Measurements from ENCODE around the gene ADCY4.

The ADCY4 gene

DNA sequence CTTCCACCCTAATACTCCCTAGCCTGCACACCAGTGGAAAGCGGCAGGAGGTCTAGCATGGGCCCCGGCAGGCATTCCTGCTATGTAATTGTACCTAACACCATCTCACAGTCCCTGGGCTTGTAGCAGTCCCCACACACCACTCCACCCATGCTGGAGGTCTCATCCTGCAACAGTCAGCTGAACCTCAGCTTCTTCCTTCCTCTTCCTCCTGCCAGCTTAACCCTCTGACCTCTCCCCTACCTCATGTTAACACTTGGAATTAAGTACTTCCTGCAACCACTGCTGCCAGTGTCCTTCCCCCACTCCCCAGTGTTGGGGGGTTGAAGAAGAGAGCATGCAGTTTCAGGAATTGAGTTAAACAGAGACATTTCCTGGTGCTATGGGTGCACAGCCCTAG, 7.6 kb downstream of the ADCY4 start:
- Histone ChIP-seq H3F3A (ENCODE audit: insufficient read depth) (no peaks in the 10 kb centered on the region), H3K9me3 (ENCODE audit: insufficient read depth, low read length) (no peaks in the 10 kb centered on the region), H4K20me1 (ENCODE audit: low read depth, low read length) (no peaks in the 10 kb centered on the region), H3K4me2 (ENCODE audit: low read depth, low read length, poor library complexity, severe bottlenecking) (no peak overlapping the region), H3K27ac (ENCODE audit: low read depth, low read length) (no peak overlapping the region), H3K36me3 (ENCODE audit: low read length) (no peaks in the 10 kb centered on the region), H2AFZ (ENCODE audit: low read depth, low read length, severe bottlenecking) (no peak overlapping the region), H3K4me3 (ENCODE audit: insufficient read depth, low read length, poor library complexity, severe bottlenecking) (no peak overlapping the region), H3K9me2 (replicated peaks; ENCODE audit: insufficient read depth, low read length) (no peaks in the 10 kb centered on the region), H3K9ac (ENCODE audit: low read length) (no peak overlapping the region), H3K27me3 (ENCODE audit: low read length) (no peaks in the 10 kb centered on the region), H3K79me2 (ENCODE audit: insufficient read depth, low read length) (no peaks in the 10 kb centered on the region)
- no peak for TF ChIP-seq EZH2phosphoT487 (conservative IDR thresholded peaks at IDR 0.05; ENCODE audit: low read length)
- TF ChIP-seq, protein P1, sequence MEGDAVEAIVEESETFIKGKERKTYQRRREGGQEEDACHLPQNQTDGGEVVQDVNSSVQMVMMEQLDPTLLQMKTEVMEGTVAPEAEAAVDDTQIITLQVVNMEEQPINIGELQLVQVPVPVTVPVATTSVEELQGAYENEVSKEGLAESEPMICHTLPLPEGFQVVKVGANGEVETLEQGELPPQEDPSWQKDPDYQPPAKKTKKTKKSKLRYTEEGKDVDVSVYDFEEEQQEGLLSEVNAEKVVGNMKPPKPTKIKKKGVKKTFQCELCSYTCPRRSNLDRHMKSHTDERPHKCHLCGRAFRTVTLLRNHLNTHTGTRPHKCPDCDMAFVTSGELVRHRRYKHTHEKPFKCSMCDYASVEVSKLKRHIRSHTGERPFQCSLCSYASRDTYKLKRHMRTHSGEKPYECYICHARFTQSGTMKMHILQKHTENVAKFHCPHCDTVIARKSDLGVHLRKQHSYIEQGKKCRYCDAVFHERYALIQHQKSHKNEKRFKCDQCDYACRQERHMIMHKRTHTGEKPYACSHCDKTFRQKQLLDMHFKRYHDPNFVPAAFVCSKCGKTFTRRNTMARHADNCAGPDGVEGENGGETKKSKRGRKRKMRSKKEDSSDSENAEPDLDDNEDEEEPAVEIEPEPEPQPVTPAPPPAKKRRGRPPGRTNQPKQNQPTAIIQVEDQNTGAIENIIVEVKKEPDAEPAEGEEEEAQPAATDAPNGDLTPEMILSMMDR (IDR thresholded peaks at IDR 0.05; ENCODE audit: insufficient read depth, low read length, poor library complexity, severe bottlenecking): no peak

DNA sequence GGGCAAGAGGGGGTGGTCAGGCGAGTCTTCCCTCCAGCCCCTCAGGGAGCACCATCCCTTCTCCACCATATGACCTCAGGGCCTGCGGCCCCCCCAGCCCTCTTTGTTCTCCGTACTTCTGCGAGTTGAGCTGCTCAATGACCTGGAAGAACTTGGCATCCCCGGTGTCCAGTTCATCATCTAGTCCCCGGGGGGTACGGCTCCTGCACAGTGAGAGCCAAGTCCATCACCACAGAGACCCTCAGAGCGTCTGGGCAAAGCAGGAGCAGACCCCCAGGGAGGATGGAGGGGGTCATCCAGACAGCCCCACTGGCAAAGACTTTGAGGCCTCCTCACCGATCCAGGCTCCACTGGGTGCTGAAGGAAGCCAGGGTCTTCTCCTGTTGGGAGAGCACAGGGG, 8.9 kb downstream of the ADCY4 start:
- no peak for TF ChIP-seq EZH2phosphoT487 (conservative IDR thresholded peaks at IDR 0.05; ENCODE audit: low read length)
- TF ChIP-seq, protein P1 (IDR thresholded peaks at IDR 0.05; ENCODE audit: insufficient read depth, low read length, poor library complexity, severe bottlenecking): no peak
- Histone ChIP-seq H3K79me2 (ENCODE audit: insufficient read depth, low read length) (no peaks in the 10 kb centered on the region), H3K4me3 (ENCODE audit: insufficient read depth, low read length, poor library complexity, severe bottlenecking) (no peak overlapping the region), H3K9me3 (ENCODE audit: insufficient read depth, low read length) (no peaks in the 10 kb centered on the region), H3K27ac (ENCODE audit: low read depth, low read length) (no peak overlapping the region), H3K27me3 (ENCODE audit: low read length) (no peaks in the 10 kb centered on the region), H3F3A (ENCODE audit: insufficient read depth) (no peaks in the 10 kb centered on the region), H3K9ac (ENCODE audit: low read length) (no peak overlapping the region), H4K20me1 (ENCODE audit: low read depth, low read length) (no peaks in the 10 kb centered on the region), H3K36me3 (ENCODE audit: low read length) (no peaks in the 10 kb centered on the region), H3K9me2 (replicated peaks; ENCODE audit: insufficient read depth, low read length) (no peaks in the 10 kb centered on the region), H2AFZ (ENCODE audit: low read depth, low read length, severe bottlenecking) (no peak overlapping the region), H3K4me2 (ENCODE audit: low read depth, low read length, poor library complexity, severe bottlenecking) (no peak overlapping the region)

DNA sequence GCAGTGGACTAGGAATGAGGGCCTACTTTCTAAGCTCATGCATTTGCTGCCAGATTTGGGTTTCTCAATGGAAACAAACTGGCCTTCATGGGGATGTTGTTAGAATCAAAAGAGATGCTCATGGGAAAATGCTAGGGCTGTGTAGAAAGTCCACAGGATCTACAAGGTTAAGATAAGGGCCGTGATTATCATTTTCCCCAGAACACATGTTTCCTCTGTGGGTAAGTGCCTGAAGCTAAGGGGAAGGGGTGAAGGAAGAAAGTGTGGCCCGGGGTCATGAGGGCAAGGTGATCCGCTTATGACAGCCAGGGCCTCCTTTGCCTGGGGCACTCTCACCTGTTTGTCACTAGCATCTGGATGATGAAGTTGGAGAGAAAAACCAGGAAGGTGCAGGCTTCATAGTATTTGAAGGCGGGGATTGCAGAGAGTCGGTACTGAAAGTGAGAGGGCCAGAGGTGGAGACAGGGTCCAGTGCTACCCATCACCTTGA, 9.8 kb downstream of the ADCY4 start:
- Histone ChIP-seq H3K27me3 (ENCODE audit: low read length) (no peaks in the 10 kb centered on the region), H3K79me2 (ENCODE audit: insufficient read depth, low read length) (no peaks in the 10 kb centered on the region), H3K9ac (ENCODE audit: low read length) (no peak overlapping the region), H3K9me2 (replicated peaks; ENCODE audit: insufficient read depth, low read length) (no peaks in the 10 kb centered on the region), H3K9me3 (ENCODE audit: insufficient read depth, low read length) (no peaks in the 10 kb centered on the region), H3K4me2 (ENCODE audit: low read depth, low read length, poor library complexity, severe bottlenecking) (no peak overlapping the region), H3K4me3 (ENCODE audit: insufficient read depth, low read length, poor library complexity, severe bottlenecking) (no peak overlapping the region), H2AFZ (ENCODE audit: low read depth, low read length, severe bottlenecking) (no peak overlapping the region), H3K27ac (ENCODE audit: low read depth, low read length) (no peak overlapping the region), H3F3A (ENCODE audit: insufficient read depth) (no peaks in the 10 kb centered on the region), H4K20me1 (ENCODE audit: low read depth, low read length) (no peaks in the 10 kb centered on the region), H3K36me3 (ENCODE audit: low read length) (no peaks in the 10 kb centered on the region)
- TF ChIP-seq, protein P1 (IDR thresholded peaks at IDR 0.05; ENCODE audit: insufficient read depth, low read length, poor library complexity, severe bottlenecking): no peak
- no peak for TF ChIP-seq EZH2phosphoT487 (conservative IDR thresholded peaks at IDR 0.05; ENCODE audit: low read length)
